GM12891 (cell line): ENCODE results near the gene SCUBE1.

Experiments used
- PAX5 ChIP-seq: IDR thresholded peaks from 2 replicates; pipeline ENCODE4 v1.6.1; 2011; ENCODE audit warnings: low read length, moderate library complexity, mild to moderate bottlenecking; ENCODE audit not compliant: insufficient read depth, severe bottlenecking
- POLR2A ChIP-seq: IDR thresholded peaks from 2 replicates; pipeline ENCODE4 v1.6.1; 2011; ENCODE audit warnings: low read depth, low read length, control low read depth
- POLR2AphosphoS5 ChIP-seq: IDR thresholded peaks from 2 replicates; pipeline ENCODE4 v1.6.1; 2011; ENCODE audit warnings: low read depth, low read length, control low read depth
- SPI1 ChIP-seq: IDR thresholded peaks from 2 replicates; pipeline ENCODE4 v1.6.1; 2011; ENCODE audit warnings: low read depth, low read length, control low read depth
- TAF1 ChIP-seq: IDR thresholded peaks from 2 replicates; pipeline ENCODE4 v1.6.1; 2011; ENCODE audit warnings: low read depth, low read length, control low read depth

DNA sequence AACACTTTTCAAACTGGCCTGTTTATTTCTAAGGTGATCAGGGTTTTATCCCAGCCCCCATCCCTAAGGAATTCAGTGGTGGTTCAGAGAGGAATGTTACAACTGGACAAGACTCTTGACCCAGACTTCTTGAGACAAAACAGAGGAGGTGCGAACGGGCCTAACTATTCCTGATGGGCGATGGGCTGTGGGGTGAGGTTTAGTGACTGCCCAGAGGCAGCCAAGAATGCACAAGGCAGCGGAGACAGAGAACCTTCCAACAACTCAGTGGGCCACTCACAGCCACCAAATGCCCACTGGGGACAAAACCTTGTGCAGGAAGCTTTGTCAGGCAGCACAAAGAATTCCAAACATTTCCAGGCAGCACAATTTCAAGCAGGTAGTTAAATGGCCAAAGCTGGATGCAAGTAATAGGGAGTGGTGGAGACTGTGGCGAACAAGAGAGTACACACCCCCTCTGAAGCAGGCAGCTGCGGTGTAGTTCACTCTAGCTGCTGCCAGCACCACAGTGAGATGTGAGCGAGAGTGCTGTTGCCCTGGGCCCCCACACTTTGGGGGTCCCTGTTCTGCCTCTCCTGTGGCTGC lies 29.2 kb downstream of the SCUBE1 start:
- TF ChIP-seq POLR2A = no peak
- no peak for TF ChIP-seq POLR2AphosphoS5
- TF ChIP-seq PAX5 = no peak
- no peak for TF ChIP-seq TAF1
- no peak for TF ChIP-seq SPI1
